Stimulated activated CD8-positive, alpha-beta memory T cell treated with anti-CD3 and anti-CD28 coated beads, Interleukin-2, amount 100 ng/mL, for 48 hours (primary cell): ENCODE results near the gene ITK.

ENCODE experiments used
- DNase-seq, 2 donors: peaks; one replicate each; pipeline ENCODE4 v3.0.0-alpha.2; 2020; ENCODE audit warnings: low read depth in 2 of 2

Gene ITK

DNA sequence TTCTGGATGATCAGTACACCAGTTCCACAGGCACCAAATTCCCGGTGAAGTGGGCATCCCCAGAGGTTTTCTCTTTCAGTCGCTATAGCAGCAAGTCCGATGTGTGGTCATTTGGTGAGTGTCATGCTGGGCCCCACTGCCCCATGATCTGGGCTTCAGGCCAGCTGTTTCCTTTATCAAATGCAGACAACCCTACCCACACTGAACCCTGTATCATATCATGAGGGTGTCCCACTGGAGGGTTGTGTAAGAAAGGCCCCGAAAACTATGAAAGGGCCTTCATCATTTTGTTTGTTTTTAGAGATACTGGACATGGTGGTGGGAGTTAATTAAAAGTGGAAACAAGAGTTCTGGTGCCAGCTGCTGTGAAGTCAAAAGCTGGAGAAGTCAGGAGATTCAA is 65.2 kb downstream of the ITK start:
- no peak for DNase-seq

DNA sequence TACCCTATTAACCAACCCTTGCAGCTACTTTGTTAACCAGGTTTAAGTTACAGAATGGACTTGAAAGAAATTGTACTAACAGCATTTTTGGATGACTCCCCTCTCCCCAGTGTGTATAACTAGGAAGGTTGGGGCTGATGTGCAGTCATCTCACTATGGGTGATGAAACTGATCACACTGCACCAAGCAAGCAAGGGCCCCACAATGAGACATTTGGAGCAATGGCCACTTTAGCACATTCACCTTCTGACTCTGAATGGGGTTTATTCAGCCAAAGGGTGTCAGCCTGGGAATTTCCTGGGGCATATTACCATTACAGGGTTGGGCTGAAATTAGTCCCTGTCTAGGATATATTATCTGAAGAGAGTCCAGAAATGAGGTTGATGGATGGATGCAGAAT is 66.6 kb downstream of the ITK start:
- DNase-seq, result no peak

DNA sequence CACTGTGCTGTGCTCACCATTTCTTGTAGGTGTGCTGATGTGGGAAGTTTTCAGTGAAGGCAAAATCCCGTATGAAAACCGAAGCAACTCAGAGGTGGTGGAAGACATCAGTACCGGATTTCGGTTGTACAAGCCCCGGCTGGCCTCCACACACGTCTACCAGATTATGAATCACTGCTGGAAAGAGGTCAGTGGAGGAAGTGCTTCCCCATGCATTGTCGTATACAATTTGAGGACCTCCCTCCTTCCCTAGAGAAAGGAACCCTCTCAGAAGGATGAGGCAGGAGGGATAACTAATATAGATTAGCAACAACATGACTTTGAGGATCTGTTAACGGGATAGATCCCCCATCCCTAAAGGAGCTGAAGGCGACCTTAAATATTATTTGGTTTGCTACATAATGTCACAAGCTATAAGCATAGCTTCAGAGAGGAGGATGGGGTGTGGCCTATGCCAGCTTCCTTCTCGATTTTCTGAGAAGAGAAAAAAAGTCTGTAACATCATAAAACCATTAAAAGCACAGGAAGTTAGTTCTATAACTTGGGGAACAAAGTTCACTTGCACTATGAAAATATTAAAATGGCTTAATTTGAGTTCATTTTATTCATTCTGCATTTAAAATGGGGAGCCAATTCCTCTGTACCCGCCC is 68.3 kb downstream of the ITK start:
- DNase-seq, result no peak

DNA sequence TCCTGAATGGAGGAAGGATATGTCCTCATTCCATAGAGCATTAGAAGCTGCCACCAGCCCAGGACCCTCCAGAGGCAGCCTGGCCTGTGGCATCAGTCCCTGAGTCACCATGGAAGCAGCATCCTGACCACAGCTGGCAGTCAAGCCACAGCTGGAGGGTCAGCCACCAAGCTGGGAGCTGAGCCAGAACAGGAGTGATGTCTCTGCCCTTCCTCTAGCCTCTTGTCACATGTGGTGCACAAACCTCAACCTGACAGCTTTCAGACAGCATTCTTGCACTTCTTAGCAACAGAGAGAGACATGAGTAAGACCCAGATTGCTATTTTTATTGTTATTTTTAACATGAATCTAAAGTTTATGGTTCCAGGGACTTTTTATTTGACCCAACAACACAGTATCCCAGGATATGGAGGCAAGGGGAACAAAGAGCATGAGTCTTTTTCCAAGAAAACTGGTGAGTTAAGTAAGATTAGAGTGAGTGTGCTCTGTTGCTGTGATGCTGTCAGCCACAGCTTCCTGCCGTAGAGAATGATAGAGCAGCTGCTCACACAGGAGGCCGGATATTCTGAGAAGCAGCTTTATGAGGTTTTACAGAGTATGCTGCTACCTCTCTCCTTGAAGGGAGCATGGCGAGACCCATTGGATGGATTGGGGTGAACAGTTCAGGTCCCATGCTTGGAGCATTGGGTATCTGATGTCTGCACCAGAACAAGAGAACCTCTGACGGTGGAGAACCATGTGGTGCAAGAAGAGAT is 72.2 kb downstream of the ITK start:
- DNase-seq, result peak in 1 of 2 donors; percentile 47

DNA sequence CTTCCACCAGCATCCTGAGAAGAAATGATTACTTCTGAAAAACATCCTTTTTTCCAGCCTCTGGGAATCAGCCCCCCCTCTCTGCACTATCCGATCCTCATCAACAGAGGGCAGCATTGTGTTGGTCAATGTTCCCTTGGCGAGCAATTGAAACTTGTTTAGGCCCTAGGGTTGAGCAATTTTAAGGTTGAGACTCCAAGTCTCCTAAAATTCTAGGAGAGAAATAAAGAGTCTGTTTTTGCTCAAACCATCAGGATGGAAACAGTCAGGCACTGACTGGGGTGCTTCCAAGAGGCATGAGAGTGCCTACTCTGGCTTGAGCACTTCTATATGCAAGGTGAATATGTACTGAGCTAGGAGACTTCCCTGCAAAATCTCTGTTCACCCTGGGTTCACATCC is 72.9 kb downstream of the ITK start:
- no peak for DNase-seq

DNA sequence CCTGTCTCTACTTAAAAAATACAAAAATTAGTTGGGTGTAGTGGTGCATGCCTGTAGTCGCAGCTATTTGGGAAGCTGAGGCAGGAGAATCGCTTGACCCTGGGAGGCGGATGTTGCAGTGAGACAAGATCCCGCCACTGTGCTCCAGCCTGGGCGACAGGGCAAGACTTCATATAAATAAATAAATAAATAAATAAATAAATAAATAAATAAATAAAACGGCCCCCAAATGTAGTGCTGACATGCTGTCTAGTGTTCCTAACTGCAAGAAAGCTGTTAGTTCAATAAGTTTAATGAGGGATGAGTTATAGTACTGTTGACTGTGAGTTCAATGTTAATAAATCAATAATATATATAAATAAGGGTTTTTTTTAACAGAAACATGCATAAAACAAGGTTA is 77.8 kb downstream of the ITK start:
- no peak for DNase-seq

DNA sequence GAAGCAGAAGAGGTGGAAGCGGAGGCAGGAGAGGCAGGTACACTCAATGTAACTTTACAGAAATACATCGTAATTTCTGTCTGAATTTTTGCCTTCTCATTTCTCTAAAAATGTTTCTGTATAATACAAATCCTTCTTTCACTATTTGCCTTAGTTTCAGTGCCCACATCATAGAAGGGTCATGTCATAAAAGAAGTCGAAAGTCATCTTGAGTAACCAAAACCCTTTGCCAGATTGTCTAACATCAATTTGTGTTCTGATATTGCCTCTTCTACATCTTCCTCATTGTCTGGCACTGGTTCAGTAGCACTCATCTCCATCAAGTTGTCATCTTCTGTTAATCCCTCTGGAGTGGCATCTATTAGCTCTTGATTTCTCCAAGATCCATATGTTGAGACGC is 79.1 kb downstream of the ITK start:
- no peak for DNase-seq

DNA sequence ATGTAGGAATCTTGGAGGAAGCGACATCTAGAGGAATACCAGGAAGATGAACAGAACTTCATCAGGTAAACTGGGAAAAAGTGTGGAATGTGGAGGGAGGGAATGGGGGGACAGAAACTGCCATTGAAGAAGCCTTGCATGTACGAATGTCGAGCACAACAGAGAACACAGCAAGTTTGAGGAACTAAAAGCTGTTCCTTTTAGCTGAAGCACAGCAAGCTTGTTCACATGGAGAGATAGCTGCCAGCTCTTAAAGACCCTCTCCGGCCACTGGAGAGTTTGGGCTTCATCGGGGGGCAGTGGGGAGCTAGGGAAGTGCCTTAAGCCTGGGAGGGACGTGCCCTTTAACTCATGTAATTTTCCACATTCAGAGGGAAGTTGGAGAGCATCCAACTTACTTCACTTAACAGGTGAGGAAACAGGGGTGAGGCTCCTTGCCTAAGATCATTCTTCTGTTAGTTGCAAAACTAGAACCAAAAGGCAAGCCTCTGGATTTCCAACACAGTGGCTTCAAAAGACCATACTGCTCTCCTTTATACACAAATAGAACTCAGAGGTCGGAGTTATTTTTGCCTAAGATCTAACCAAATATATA is 83.0 kb downstream of the ITK start:
- DNase-seq, result no peak

DNA sequence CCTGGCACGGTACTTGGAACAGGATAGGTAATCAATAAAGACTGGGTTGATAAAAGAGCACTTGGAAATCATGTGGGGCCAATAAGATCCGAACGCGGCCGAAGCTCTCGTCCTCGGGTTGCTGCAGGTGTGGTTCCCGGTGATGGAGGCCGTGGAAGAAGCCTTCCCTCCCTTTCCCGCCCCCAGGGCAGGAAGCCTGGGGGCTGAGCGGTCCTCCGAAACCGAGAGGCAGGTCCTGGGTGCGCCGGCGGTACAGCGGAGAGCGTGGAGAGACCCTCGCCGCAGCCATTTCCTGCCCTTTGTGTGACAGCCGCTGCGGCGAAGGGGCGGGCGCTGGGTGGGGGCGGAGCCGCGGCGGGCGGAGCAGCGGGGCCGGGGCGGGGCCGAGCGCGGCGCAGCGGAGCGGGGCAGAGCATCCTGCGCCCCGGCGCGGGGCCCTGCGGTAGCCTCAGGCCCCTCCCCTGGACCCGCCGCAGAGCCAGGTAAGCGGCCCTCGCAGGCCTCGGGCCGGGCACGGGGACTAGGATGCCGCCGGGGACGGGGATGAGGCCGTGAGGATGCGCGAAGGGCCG is 85.2 kb downstream of the ITK start, which contains the start of gene CYFIP2:
Gene CYFIP2 (plus strand): TSS at position 410 of the 572 bp plus-strand sequence. CDS start 19,239 bp downstream, outside the sequence.
- DNase-seq, result peak; percentile 68 to 82

DNA sequence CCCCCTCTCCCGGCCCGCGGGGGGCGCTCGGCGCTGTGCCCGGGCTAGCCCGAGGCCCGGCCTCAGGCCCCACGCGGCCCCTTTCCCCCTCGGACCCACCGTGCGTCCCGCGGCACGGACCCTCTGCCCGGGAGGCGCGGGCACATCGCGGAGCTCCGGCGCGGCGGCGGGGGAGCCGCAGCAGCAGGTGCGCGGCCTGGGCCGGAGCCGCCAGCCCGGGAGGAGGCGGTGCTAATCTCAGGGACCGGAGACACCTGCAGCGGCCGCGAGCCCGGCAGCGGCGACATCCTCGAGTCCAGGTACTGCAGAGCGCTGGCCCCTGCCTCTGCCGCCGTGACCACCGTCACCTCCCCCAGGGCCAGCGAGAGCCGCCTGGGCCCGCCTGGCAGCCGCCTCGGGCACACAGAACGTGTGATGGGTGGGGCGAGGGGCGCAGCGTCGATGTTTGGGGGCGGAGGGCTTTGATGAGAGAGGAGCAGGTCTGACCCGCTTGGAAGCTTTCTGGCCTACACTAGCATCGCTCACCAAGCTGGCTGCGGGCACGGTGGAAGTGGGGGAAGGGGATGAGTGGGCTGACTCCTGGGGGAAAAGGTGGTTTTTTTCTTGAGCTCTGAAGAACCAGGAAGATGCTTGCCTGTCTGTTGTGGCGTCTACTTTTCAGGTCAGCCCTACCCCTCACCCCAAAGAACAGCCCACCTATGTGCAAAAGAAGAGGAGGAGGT is 85.8 kb downstream of the ITK start:
- no peak for DNase-seq

DNA sequence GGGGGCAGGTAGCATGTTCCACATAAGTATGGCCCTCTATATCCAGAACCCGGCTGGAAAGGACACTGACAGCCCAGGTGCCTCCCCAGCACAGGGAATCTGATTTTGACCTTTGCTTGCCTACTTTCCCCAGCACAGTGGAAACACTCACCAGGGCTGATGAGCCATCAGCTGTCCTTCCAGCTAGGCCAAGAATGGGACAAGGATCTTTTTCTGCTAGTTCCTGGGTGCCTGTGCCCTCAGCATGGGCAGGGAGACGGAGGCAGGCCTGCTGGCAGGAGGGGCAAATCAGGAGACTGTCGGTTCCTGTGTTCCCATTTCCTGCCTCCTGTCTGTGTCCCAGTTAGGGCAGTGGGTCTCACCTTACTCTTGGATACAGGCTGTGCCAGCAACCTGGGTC is 86.4 kb downstream of the ITK start:
- no peak for DNase-seq

DNA sequence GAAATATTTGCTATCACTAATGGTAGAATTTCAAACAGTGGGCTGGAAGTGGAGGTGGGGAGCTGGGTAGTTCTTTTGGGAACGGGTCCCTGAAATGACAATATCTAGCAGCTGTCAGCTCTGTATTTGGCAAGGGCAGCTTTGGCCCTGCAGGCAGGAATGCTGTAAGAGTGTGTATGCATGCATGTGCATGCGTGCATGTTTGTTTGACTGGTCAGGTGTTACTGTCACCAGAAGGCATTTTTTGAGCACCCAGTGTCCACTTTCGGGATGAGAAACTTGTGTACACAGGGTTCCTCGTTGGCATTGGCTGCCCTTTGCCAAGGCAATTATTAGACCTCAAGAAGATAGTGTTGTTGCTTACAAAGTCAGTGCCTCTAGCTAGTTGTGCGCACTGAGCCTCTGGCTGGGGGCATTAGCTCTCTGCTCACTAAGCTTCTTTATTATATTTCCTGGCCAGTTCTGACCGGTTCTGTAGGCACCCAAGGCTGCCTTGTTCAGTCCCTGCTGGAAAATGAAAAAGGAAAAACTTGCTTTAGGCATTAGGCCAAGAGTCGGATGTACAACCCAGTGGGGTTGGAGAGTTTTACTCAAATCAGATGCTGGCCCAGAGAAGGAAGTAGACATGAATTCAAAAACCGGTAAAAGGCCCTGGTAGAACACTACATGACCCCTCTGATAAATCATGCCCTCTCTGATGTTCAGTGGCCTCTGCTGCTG is 87.3 kb downstream of the ITK start:
- no peak for DNase-seq

DNA sequence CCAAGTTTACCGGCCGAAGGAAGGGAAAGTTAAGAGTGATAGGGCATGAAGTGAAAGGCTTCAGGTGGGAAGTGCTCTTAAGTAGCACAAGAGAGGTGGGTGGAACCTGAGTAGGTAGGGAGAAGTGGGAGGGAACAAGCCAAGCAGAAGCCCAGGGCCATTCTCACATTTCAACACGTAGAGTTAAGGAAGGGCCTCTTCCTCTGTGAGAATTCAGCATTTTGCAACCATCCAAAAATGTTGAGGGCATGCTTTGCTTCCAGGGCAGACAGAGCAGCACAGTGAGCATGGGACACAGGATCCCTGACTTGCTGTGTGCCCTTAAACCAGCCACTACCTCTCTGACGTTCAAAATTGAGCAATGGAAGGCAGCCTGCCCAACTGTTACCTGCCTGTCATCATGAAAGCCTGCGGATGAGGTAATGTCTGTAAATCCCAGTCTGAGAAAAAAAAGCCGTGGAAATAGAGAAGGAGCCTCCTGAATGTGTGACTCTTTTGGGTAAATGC is 88.6 kb downstream of the ITK start:
- no peak for DNase-seq

DNA sequence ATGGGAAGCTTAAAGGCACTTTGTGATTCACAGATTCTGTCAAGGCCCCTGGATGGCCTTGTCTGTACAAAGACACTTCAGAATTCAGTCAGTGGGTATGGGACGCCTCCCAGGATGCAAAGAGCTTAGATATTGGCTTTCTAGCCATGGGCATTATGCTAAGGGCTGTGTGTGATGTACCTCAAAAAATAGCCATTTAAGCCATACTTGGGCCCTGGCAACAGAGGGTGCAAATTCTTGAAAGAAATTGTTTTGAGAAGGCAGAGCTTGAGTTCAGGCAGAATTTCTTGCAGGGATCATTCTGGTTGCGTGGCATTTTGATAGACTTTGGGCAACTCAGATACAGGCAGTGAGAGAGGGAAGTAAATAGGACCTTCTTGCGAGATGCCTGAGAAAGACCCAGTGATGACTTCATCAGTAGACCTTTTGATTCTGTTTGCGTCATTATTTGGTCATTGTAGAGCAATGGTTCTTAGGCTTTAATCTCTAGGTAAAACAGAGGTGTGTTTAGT is 89.2 kb downstream of the ITK start:
- no peak for DNase-seq

DNA sequence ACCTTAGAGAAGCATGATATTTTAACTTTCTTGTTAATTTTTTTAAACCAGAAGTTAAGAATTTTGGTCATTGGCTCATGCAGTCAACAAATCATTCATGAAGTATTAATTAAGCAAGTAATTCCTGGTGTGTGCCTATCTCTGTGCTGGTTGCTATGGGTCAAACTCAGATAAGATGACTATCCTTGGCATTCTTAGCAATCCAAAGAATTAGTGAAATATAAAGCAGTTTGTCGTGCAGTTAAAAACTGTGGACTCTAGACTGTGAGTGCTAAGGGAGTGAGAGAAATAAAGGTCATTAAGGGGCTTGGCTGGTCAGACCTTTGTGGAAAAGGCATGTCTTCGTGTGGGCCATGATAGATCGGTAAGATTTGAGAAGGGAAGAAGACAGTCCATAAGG is 90.1 kb downstream of the ITK start:
- no peak for DNase-seq

DNA sequence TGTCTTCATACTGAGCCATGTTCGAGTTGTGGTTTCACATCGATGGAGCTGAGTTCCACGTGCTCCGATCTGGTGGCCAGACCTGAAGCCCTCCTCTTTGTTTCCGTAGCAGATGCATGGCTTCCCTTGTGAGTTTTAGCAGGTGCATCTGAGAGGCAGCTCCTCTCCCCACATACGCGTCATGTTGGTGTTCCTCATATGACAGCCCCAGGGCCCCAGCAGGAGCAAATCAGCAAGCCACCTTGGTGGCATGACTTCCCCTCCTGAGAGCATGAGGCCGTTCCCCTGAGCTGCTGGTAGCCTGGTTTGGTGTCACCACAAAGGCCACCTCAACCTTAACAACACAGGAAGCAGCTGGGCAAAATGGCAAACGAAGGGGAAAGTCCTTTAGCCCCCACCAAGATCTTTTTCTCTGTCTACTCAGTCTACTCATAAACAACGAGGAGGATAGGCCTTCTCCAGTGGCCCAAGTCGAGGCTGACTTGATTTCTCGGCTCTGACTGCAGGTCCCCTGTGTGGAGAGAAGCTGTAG is 91.2 kb downstream of the ITK start:
- DNase-seq, result peak; percentile 66 to 78

DNA sequence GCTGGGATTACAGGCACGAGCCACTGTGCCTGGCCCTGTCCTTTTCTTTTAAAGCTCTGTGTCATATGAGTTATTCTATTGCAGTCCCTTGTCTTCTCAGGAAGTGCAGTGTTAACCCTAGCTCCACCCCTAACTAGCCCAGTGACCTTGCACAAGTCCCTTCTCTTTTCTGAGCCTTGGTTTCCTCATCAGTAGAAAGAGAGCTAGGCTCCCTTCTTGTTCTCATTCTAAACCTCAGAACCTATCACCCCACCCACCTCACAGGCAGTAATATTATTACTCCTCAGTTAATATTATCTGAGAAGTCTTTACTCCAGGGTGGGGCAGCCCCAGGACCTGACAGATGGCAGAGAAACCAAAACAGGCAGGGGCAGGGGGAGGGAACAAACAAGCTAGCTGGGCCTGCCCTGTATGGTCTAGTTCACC is 92.5 kb downstream of the ITK start:
- DNase-seq, result no peak

DNA sequence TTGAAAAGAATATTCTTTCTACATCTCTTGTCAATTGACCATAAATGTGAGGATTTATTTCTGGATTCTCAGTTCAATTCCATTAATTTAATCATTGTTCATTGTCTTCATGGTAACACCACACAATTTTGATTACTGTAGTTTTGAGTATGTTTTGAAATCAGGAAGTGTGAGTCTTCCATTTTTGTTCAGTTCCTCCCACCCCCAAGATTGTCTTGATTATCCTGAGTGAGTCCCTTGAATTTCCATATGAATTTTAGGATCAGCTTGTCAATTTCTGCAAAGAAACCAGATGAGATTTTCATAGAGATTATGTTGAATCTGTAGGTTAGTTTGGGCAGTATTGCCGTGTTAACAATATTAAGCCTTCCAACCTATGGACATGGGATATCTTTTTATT is 94.8 kb downstream of the ITK start:
- no peak for DNase-seq

DNA sequence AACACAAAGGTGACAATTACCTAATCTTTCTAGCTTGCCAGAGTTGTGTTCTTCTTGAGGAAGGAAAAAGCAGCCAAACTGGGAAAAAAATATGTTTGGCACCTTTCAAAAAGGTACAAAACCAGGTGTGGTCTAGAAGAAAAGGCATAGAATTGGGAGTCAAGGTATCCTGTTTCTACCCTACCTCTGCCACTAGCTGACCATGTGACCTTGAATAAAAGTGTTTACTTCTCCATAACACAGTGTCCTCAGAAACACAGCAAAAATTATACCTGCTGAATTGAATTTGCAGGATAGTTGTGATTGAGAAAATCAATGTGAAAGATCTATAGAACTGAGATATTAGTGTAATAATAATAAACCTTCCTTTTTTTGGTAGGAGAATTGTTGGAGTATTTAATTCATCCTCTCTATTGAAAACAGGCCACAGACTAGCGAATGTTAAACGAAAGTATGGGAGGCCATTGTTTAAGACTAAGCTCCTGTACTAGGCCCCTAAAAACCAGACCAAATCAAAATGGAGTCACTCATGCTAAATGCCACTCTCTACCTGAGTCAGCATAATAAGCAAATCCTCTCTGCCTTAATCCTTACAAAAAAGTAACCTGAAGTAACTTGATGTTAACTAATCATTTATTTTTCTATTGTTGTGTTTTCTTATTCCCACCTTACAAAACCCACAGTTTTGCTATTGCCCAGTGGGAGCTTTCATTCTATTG is 97.8 kb downstream of the ITK start:
- DNase-seq, result no peak

DNA sequence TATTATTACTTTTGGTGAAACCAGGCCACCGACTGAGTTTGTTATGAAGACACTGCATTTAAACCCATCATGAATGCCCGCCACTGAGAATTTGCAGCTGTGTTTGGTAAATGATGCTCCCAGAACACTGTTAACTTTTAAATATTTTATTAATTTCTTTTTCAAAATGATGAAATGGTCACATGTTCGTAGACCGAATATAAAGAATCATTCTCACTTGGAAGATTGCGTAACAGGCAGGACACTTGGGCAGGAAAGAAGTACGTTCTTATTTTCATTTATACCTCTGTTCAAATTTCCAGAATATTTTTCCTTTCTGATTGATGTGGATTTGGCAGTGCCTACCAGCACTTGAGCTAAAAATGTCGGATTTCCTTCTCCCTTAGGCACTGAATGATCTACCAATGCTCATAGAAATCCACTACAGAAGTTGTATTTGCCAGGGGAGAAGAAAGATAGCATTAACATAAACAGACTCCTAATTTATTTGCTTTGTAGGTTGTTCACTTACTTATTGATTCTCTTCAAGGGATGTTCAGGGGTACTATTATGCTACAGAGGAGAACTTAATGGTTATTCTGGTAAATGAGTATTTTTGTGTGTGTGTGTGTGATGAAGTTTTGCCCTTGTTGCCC is 99.1 kb downstream of the ITK start:
- no peak for DNase-seq
